Measurements from ENCODE around the gene SLC16A7. TPM values are rescaled to one million over a fixed set of nuclear protein-coding genes. Genes with fewer than 3 reads are reported as not detected.

The SLC16A7 gene
- total RNA-seq, 3 donors from 2014 or later (not counting 1 experiment from before 2014, with no cell fraction given), result 42.4 to 46.9 (median 43.2) TPM

DNA sequence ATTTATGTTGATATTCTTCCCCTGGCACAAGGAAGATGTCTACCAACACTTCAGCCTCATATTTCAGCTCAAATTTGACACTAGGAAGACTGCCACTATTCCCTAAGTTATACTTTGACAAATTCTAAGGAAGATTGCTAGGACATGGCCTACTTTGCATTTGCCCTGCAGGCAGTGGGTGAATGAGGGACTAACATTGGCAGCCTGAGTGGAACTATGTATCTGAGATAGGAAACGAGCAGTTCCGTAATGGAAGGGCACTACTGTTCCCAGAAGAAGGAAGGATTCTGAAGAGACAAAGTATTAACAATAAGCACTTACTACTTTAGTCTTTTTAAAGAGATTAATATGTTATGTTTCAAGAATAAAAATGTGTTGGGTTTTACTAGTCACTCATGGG, 115.1 kb downstream of the SLC16A7 start:
- 94% methylated on average over 2 of the region's 2 CpGs for WGBS (ENCODE audit: insufficient coverage)
- no peaks in the 10 kb centered on the region for H3K4me1 ChIP-seq (ENCODE audit: control insufficient read depth, insufficient read depth, low read length)
- TF ChIP-seq, protein P1, sequence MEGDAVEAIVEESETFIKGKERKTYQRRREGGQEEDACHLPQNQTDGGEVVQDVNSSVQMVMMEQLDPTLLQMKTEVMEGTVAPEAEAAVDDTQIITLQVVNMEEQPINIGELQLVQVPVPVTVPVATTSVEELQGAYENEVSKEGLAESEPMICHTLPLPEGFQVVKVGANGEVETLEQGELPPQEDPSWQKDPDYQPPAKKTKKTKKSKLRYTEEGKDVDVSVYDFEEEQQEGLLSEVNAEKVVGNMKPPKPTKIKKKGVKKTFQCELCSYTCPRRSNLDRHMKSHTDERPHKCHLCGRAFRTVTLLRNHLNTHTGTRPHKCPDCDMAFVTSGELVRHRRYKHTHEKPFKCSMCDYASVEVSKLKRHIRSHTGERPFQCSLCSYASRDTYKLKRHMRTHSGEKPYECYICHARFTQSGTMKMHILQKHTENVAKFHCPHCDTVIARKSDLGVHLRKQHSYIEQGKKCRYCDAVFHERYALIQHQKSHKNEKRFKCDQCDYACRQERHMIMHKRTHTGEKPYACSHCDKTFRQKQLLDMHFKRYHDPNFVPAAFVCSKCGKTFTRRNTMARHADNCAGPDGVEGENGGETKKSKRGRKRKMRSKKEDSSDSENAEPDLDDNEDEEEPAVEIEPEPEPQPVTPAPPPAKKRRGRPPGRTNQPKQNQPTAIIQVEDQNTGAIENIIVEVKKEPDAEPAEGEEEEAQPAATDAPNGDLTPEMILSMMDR (IDR thresholded peaks at IDR 0.05), result no peak
- intact Hi-C loops (cut with micrococcal nuclease), result no loop called here
- DNase-seq (no peak), ATAC-seq (no peak)
- H3K36me3 ChIP-seq (ENCODE audit: control insufficient read depth, insufficient read depth, low read length), result no peaks in the 10 kb centered on the region
- no peaks in the 10 kb centered on the region for H3K9me3 ChIP-seq (ENCODE audit: control insufficient read depth, insufficient read depth, low read length)
- Mint-ChIP-seq H3K27me3 (ENCODE audit: low read depth in 2 of 2) (no peaks in the 10 kb centered on the region), H3K36me3 (no peaks in the 10 kb centered on the region), H3K9me3 (no peaks in the 10 kb centered on the region), H3K27ac (peak overlapping the region in 1 of 2 donors; percentile 35), H3K4me1 (peaks cover 15 to 56% of the 10 kb centered on the region in 2 donors), H3K4me3 (no peak overlapping the region)
- H3K27me3 ChIP-seq (ENCODE audit: control insufficient read depth, insufficient read depth, low read length), result no peaks in the 10 kb centered on the region
- no peak overlapping the region for H3K4me3 ChIP-seq (ENCODE audit: low read length)
- H3K27ac ChIP-seq (ENCODE audit: low read length), result no peak overlapping the region

DNA sequence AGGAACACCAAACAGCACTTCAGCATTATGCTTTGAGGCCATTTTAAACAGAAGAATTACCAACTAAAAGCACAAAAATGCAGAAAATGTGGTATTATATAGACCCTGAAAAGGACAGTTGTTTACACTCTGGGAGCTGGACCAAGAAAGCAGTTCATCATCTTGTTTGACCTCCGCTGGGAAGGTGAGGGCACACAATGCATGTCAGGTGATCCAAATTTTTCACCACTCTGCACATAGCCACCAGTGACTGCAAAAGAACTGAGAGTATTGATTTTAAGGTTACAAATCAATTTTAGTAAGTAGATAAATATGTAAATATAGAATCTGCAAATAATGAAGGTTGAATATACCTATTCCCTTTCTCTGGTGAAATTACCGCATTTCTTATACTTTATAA, 119.6 kb downstream of the SLC16A7 start:
- TF ChIP-seq, protein P1 (IDR thresholded peaks at IDR 0.05), result no peak
- no peak overlapping the region for H3K27ac ChIP-seq (ENCODE audit: low read length)
- WGBS (ENCODE audit: insufficient coverage), result 100% methylated on average over 1 of the region's 2 CpGs
- Mint-ChIP-seq H3K27ac (peak overlapping the region in 1 of 2 donors; percentile 42), H3K27me3 (ENCODE audit: low read depth in 2 of 2) (no peaks in the 10 kb centered on the region), H3K36me3 (no peaks in the 10 kb centered on the region), H3K4me3 (no peak overlapping the region), H3K9me3 (no peaks in the 10 kb centered on the region), H3K4me1 (peaks cover 26 to 39% of the 10 kb centered on the region in 2 donors)
- no peaks in the 10 kb centered on the region for H3K4me1 ChIP-seq (ENCODE audit: control insufficient read depth, insufficient read depth, low read length)
- intact Hi-C loops (cut with micrococcal nuclease), result no loop called here
- ATAC-seq (no peak), DNase-seq (no peak)
- H3K36me3 ChIP-seq (ENCODE audit: control insufficient read depth, insufficient read depth, low read length), result no peaks in the 10 kb centered on the region
- no peaks in the 10 kb centered on the region for H3K27me3 ChIP-seq (ENCODE audit: control insufficient read depth, insufficient read depth, low read length)
- H3K9me3 ChIP-seq (ENCODE audit: control insufficient read depth, insufficient read depth, low read length), result no peaks in the 10 kb centered on the region
- no peak overlapping the region for H3K4me3 ChIP-seq (ENCODE audit: low read length)

DNA sequence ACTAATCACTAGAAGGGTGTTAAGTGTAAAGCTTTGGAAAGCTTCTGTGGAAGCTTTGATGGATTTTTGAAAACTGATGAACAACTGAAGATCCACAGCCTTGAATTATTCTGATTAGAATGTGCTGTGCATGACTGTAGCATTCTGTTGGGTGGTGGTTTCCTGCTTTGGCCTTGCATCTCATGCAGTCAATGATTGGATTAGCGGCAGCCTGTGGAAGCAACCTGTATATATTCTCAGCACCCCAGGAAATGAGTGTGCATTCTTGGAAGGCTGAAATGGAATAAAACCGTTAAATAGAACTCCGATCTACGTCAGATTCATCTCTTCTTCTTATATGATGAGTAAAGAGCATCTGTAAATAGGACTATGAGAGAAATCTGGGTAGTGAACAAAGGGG, 120.2 kb downstream of the SLC16A7 start:
- Mint-ChIP-seq H3K27ac (no peak overlapping the region), H3K9me3 (no peaks in the 10 kb centered on the region), H3K36me3 (no peaks in the 10 kb centered on the region), H3K4me1 (peaks cover 26 to 34% of the 10 kb centered on the region in 2 donors), H3K4me3 (no peak overlapping the region), H3K27me3 (ENCODE audit: low read depth in 2 of 2) (no peaks in the 10 kb centered on the region)
- intact Hi-C loops (cut with micrococcal nuclease), result no loop called here
- 89% methylated on average over 4 of the region's 4 CpGs for WGBS (ENCODE audit: insufficient coverage)
- Histone ChIP-seq H3K4me1 (ENCODE audit: control insufficient read depth, insufficient read depth, low read length) (no peaks in the 10 kb centered on the region), H3K36me3 (ENCODE audit: control insufficient read depth, insufficient read depth, low read length) (no peaks in the 10 kb centered on the region), H3K9me3 (ENCODE audit: control insufficient read depth, insufficient read depth, low read length) (no peaks in the 10 kb centered on the region), H3K27me3 (ENCODE audit: control insufficient read depth, insufficient read depth, low read length) (no peaks in the 10 kb centered on the region), H3K4me3 (ENCODE audit: low read length) (no peak overlapping the region), H3K27ac (ENCODE audit: low read length) (no peak overlapping the region)
- no peak for ATAC-seq
- no peak for DNase-seq
- TF ChIP-seq, protein P1 (IDR thresholded peaks at IDR 0.05), result no peak

DNA sequence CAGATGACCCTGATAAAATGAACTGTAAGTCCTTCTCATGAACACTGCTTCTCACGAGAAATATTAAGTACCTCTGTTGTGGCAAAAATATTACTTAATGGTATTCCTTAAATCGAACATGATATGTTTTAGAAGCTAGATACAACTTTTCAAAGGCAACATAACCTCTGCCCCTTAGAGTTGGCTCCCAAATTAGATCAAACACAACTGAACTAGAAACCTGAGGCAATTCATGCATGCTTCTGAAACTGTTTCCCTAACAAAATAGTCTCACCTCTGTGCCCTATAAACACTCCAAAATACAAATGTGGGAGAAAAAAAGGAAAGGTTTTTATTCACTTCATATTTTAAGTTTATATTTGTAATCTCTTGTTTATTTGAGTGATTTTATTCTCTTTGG, 121.6 kb downstream of the SLC16A7 start:
- intact Hi-C loops (cut with micrococcal nuclease), result no loop called here

More for the DNA sequence above, 121.6 kb downstream of the SLC16A7 start:
- Mint-ChIP-seq H3K27me3 (ENCODE audit: low read depth in 2 of 2) (no peaks in the 10 kb centered on the region), H3K4me3 (no peak overlapping the region), H3K4me1 (peaks cover 25 to 30% of the 10 kb centered on the region in 2 donors), H3K27ac (no peak overlapping the region), H3K36me3 (no peaks in the 10 kb centered on the region), H3K9me3 (no peaks in the 10 kb centered on the region)
- H3K4me1 ChIP-seq (ENCODE audit: control insufficient read depth, insufficient read depth, low read length), result no peaks in the 10 kb centered on the region
- H3K4me3 ChIP-seq (ENCODE audit: low read length), result no peak overlapping the region
- no peaks in the 10 kb centered on the region for H3K27me3 ChIP-seq (ENCODE audit: control insufficient read depth, insufficient read depth, low read length)
- TF ChIP-seq, protein P1 (IDR thresholded peaks at IDR 0.05), result no peak
- no peaks in the 10 kb centered on the region for H3K36me3 ChIP-seq (ENCODE audit: control insufficient read depth, insufficient read depth, low read length)
- no peak overlapping the region for H3K27ac ChIP-seq (ENCODE audit: low read length)
- 90% methylated on average over 2 of the region's 2 CpGs for WGBS (ENCODE audit: insufficient coverage)
- H3K9me3 ChIP-seq (ENCODE audit: control insufficient read depth, insufficient read depth, low read length), result no peaks in the 10 kb centered on the region
- DNase-seq (no peak), ATAC-seq (no peak)

Data from natural killer cell (primary cell).